ENCODE data around the gene TMEM167A.

The TMEM167A gene

DNA sequence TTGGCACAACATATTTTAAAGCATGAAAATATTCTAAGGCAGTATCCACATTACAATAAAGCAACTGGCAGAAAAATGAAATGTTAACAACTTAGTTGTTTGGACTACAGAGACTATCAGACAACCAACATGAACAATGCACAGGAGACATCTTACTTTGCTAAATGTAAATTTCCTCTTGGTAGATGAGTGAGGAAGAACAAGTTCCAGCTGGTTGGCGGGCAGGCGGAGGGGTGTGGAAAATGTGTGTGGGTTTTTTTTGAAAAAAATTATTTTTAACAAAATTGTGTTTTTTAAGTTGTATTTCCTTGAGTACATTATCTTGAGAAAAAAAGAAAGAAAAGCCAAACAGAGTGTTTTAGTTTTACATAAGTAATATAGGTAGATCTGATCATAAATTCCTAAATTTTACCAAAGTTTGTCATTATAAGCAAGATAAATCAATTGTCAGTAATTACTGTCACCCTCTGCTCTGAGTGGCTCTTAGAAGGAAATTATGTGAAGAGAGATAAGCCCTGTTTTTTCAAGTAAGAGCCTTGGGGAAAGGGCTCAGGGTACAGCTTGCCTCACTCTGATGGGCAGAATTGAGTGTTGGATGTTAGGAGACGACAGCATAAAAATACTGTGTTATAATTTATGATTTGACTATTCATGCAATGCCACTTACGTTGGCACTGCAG lies 42.5 kb downstream of the TMEM167A start:
- DNase-seq: no peak

GRCh38 chr5:83034036-83034435 lies 43.2 kb downstream of the TMEM167A start:
- DNase-seq: no peak

- no peak for DNase-seq
These were observed 45.8 kb downstream of the TMEM167A start for GRCh38 chr5:83031381-83031780.

GRCh38 chr5:83029912-83030311 lies 47.3 kb downstream of the TMEM167A start:
- DNase-seq: no peak

DNA sequence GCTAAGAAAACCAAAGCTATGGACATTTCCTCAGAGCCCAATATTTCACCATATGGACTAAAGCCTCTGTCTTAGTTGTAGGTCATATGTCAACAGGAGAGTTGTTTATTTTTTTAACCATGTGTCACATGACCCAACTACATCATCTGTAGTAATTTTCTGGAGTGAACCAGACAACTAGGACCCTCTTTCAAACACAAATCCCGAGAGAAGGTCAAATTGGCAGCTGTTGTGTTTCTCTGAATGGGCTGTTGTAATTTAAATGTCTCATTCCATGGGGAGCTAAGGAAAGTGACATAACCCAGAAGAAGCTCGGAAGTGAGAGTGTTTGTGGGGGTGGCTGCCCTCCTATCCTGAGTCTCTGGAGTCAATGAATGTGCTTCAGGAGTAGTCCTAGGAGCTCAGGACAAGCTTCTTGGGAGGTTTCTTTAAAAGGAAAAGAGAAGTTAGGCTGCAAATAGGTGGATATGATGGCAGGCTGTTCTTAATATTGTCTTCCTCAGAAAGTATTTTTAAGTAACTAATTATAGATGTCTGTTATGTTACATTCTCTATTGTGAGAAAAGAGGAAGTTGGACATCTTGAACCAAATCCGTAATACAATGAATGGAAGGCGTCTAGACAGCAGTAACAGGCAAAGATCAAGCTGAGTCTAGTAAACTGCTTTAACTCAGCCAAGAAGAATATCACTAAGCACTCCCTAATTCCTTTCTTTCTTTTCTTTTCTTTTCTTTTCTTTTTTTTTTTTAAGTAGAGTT lies 50.1 kb downstream of the TMEM167A start:
- DNase-seq: no peak

- DNase-seq: no peak
These were observed 50.7 kb downstream of the TMEM167A start for GRCh38 chr5:83026516-83026915.

DNA sequence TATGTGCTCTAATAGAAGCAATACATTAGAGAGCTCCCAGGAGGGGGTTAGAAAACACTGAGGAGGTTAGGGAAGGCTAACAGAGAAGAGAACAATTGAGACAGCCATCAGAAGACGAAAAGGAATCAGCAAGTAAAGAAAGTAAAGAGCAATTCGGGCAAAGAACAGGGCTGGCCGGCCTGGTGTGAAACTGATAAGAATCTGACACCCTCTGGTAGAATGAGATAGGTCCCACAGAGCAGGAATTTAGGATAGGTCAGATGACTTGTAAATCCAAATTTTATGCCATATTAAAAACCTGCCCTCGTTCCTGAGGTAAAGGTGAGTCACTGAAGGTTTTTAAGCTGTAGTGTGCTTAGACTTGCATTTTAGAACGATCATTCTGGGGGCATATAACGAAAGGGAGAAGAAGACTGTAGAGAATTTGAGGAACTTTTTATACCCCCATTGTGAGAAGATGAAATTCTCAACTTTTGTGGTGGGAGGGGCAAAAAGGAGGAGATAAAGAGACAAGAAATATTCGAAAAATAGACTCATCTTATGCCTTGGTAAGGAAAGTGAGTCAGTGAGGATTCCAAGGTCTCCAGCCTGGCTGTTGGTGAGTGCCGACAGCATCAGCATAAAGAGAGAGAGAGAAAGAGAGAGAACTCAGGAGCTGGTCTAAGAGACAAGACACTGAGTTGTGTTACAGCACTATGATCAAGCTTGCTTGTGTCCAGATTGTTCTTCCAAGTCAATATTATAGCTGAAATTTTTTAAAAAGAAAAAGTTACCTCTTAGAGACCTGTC lies 51.3 kb downstream of the TMEM167A start:
- no peak for DNase-seq

DNA sequence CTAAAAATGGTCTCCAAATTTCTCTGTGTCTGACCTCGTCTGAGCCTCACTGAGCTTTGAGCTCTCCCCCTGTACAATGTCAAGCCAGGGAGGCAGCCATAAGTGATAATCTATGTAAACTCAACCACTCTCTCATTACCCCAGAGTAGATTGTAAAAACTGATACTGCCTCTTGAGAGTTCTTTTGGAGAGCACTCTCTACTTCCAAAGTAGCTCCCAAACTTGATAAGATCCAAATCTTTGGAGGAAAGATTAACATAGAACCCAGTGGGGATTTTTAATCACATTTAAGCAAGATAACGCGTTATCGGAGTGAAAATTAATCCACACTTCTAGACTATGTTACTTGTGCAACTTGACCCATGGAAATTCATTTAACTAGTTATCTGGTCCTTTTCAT lies 54.9 kb downstream of the TMEM167A start:
- no peak for DNase-seq

- no peak for DNase-seq
These were observed 61.5 kb downstream of the TMEM167A start for GRCh38 chr5:83015676-83016075.

- no peak for DNase-seq
These were observed 65.2 kb downstream of the TMEM167A start for GRCh38 chr5:83011985-83012384.

DNA sequence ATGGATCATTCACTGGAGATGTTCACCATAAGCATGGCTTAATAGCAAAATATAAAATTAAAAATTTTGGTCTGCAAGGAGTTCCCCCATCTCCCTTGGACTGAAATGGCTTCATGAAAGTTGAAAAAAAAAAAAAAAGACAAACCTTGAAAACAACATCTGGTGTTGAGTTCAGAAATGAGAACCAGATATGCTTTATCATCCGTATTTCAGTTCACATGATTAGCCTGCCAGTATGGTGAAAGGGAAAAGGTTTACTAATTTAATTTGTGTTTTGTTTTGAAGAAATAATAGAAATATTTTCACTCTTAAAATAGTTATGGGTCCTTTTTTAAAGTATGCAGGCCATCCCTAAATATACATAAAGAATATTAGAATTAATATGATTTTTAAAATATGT lies 67.8 kb downstream of the TMEM167A start:
- no peak for DNase-seq

DNA sequence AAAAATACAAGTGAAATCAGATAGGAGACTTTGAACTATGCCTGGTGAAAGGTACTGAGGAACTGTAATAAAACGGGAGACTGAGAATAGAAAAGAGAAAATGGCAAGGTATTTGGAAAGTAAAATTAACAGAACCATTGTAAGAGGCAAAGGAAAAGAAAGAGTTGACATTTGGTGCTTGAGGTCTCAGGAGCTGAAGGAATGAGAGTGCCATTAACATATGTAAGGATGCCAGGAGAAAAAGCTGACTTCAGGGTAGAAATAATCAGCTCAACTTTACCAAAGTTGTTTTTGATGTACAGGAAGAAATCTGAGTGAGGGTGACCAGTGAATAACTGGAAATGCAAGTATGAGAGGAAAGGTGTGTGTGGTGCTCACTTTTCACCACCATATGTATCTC lies 69.4 kb downstream of the TMEM167A start:
- DNase-seq: no peak

DNA sequence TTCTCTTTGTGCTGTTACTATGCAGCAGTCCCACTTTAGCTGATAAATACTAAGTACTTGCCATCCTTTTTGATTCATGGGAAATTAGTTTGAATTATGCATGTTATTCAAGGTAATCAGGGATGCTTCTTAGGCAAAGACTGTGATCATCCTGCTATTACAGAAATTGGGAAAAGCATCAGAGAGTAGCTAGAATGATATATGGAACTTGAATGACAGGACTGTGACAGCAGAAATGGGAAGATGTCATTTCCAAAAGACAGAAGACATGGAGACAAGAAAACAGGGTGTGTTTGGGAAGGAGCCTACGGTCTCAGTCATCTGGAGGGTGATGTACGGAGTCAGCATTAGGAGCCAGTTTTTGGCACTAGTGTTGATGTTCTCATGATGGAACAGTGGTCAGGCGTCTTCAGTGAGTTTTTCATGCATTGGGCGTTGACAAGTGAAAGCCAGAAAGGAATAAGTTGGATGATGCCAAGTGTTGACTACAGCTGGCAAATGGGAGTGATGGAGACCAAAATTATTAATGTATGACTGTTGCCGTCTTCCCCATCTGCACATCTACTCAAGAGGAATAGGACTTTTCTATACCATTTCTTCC lies 70.4 kb downstream of the TMEM167A start:
- no peak for DNase-seq

- DNase-seq: no peak
These were observed 73.4 kb downstream of the TMEM167A start for GRCh38 chr5:83003791-83004190.
